ENCODE data around the gene EHBP1L1. TPM values are rescaled to one million over a fixed set of nuclear protein-coding genes. Genes with fewer than 3 reads are reported as not detected.

Gene EHBP1L1
- total and polyA plus RNA-seq, 4 donors = 49.8 to 154 (median 91.8) TPM

DNA sequence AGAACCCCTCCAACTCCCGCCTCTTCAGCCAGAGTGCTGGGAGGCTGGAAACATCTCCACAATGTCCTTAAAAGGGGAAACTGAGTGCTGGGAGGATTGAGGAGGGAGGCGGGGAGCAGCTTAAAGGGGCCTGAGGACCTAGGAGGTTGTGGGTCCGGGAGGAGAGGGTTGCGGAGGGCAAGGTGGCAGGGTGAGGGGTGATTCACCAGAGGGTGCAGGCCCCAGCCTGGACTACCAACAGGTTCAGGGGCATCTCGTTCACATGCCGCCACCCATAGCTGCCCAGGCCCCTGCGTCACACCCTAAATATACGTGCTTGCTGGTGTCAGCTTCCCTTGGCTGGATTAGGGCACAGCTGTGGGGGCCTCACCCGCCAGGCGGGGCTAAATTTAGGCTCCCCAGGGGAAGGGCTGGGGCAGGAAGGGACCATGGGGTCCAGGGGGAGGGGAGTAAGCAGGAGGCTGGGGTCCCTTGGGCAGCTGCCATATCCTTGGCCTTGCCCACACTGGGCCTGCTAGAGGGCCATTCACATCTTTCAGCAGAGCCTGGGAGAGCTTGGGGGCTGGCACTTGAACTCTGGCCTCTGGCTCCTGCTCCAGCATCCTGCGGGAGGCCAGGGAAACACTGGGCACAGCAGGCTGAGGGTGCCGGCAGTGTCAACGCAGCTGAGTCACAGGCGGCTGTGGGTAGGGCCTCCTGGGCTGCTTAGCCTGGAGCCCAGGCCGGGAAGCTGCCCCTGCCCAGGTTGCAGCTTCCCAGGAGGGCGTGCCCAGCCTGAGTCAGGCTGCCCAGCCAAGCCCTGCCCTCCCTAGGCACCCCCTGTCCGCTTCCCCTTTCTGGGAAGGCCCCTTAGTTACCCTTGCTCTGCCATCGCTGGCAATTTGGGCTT lies 1.3 kb downstream of the EHBP1L1 start:
- no peaks in the 10 kb centered on the region for H3K27me3 ChIP-seq (ENCODE audit: control insufficient read depth in 3 of 3, insufficient read depth in 3 of 3, low read length in 2 of 3)
- peak overlapping the region; percentile 77 to 90 for H3K27ac ChIP-seq (ENCODE audit: low read depth in 1 of 2, low read length in 1 of 2)
- H3K4me3 ChIP-seq = peak overlapping the region; percentile 65
- peaks cover 0 to 40% (median 17%) of the 10 kb centered on the region in 5 donors for H3K4me1 ChIP-seq (ENCODE audit: control insufficient read depth in 5 of 5, insufficient read depth in 5 of 5, low read length in 5 of 5)
- no peak overlapping the region for H3K9ac ChIP-seq (ENCODE audit: insufficient read depth in 1 of 2, low read length in 2 of 2)
- DNase-seq (no peak), ATAC-seq (ENCODE audit: insufficient read depth, low FRiP score) (peak; percentile 52)
- TF ChIP-seq, protein P1, sequence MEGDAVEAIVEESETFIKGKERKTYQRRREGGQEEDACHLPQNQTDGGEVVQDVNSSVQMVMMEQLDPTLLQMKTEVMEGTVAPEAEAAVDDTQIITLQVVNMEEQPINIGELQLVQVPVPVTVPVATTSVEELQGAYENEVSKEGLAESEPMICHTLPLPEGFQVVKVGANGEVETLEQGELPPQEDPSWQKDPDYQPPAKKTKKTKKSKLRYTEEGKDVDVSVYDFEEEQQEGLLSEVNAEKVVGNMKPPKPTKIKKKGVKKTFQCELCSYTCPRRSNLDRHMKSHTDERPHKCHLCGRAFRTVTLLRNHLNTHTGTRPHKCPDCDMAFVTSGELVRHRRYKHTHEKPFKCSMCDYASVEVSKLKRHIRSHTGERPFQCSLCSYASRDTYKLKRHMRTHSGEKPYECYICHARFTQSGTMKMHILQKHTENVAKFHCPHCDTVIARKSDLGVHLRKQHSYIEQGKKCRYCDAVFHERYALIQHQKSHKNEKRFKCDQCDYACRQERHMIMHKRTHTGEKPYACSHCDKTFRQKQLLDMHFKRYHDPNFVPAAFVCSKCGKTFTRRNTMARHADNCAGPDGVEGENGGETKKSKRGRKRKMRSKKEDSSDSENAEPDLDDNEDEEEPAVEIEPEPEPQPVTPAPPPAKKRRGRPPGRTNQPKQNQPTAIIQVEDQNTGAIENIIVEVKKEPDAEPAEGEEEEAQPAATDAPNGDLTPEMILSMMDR (IDR thresholded peaks at IDR 0.05; ENCODE audit: control extremely low read depth, extremely low read depth) = no peak
- peaks cover 0 to 32% (median 12%) of the 10 kb centered on the region in 4 donors for H3K36me3 ChIP-seq (ENCODE audit: control insufficient read depth in 4 of 4, insufficient read depth in 4 of 4, low read length in 4 of 4)
- H3K9me3 ChIP-seq (ENCODE audit: control insufficient read depth in 4 of 4, insufficient read depth in 3 of 4, low read length in 3 of 4) = peaks cover 0 to 3% (median 0%) of the 10 kb centered on the region in 4 donors
- WGBS, 2 donors = 28 to 30% methylated on average over 17 to 18 of the region's 18 CpGs

DNA sequence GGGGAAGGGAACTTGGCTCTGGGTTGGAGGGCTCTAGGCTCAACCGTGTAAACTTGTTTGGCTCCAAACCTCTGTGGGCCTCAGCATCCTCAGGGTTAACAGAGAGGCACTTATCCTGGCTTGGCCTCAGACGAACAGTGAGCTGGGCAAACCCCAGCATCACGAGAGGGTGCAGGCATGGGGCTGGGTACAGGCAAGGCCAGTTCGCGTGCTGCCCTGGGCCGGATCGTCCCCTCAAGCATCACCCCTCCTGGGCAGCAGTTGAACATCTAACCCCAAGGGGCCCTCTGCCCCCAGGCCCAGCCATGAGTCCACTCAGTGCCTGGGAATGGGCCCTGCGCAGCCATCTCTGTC lies 1.9 kb downstream of the EHBP1L1 start:
- no peak for ATAC-seq (ENCODE audit: insufficient read depth, low FRiP score)
- H3K4me1 ChIP-seq (ENCODE audit: control insufficient read depth in 5 of 5, insufficient read depth in 5 of 5, low read length in 5 of 5) = peaks cover 0 to 40% (median 16%) of the 10 kb centered on the region in 5 donors
- no peak overlapping the region for H3K9ac ChIP-seq (ENCODE audit: insufficient read depth in 1 of 2, low read length in 2 of 2)

DNA sequence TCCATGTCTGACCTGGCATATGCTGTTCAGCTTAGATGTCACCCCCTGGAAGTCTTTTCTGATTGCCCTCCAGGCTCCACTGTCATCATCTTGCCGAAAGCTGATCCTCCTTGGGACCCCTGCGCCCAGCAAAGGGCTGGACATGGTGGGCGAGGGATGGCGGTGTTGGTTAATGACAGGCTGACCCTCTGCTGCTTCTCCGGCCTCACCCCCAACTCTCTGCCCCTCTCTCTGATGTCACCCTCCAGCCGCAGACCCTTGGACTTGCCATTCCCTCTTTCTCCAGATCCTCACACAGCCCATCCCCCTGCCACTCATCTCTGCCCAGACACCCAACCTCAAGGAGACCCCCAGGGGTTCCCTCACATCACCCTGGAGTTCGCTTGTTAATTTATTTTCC lies 2.3 kb downstream of the EHBP1L1 start:
- no peak for ATAC-seq (ENCODE audit: insufficient read depth, low FRiP score)
- Histone ChIP-seq H3K27me3 (ENCODE audit: control insufficient read depth in 3 of 3, insufficient read depth in 3 of 3, low read length in 2 of 3) (peaks cover 0 to 2% (median 0%) of the 10 kb centered on the region in 3 donors), H3K36me3 (ENCODE audit: control insufficient read depth in 4 of 4, insufficient read depth in 4 of 4, low read length in 4 of 4) (peaks cover 0 to 34% (median 12%) of the 10 kb centered on the region in 4 donors), H3K4me3 (no peak overlapping the region), H3K9me3 (ENCODE audit: control insufficient read depth in 4 of 4, insufficient read depth in 3 of 4, low read length in 3 of 4) (peaks cover 0 to 3% (median 0%) of the 10 kb centered on the region in 4 donors), H3K4me1 (ENCODE audit: control insufficient read depth in 5 of 5, insufficient read depth in 5 of 5, low read length in 5 of 5) (peaks cover 0 to 38% (median 15%) of the 10 kb centered on the region in 5 donors), H3K9ac (ENCODE audit: insufficient read depth in 1 of 2, low read length in 2 of 2) (no peak overlapping the region), H3K27ac (ENCODE audit: low read depth in 1 of 2, low read length in 1 of 2) (peak overlapping the region in 1 of 2 donors; percentile 77)
- TF ChIP-seq, protein P1 (IDR thresholded peaks at IDR 0.05; ENCODE audit: control extremely low read depth, extremely low read depth) = no peak
- WGBS, 2 donors = 92 to 96% methylated on average over 7 of the region's 7 CpGs
- DNase-seq = no peak

More for the DNA sequence above, 1.9 kb downstream of the EHBP1L1 start:
- no peaks in the 10 kb centered on the region for H3K27me3 ChIP-seq (ENCODE audit: control insufficient read depth in 3 of 3, insufficient read depth in 3 of 3, low read length in 2 of 3)
- WGBS, 2 donors = 39 to 53% methylated on average over 8 of the region's 8 CpGs
- DNase-seq = no peak
- TF ChIP-seq, protein P1 (IDR thresholded peaks at IDR 0.05; ENCODE audit: control extremely low read depth, extremely low read depth) = no peak
- peak overlapping the region; percentile 77 to 90 for H3K27ac ChIP-seq (ENCODE audit: low read depth in 1 of 2, low read length in 1 of 2)
- H3K4me3 ChIP-seq = no peak overlapping the region
- peaks cover 0 to 3% (median 0%) of the 10 kb centered on the region in 4 donors for H3K9me3 ChIP-seq (ENCODE audit: control insufficient read depth in 4 of 4, insufficient read depth in 3 of 4, low read length in 3 of 4)
- H3K36me3 ChIP-seq (ENCODE audit: control insufficient read depth in 4 of 4, insufficient read depth in 4 of 4, low read length in 4 of 4) = peaks cover 0 to 34% (median 12%) of the 10 kb centered on the region in 4 donors
